Loucy (cell line): ENCODE results near the gene COL4A3.

Source experiments
- H2AFZ ChIP-seq: fragments of 200-600 bp; sonication (generic); 2 replicates; pipeline ENCODE4 v1.6.0; 2016; ENCODE audit warnings: antibody characterized with exemption, mild to moderate bottlenecking, low read length, moderate library complexity
- H3F3A ChIP-seq: fragments of 200-600 bp; 2 replicates; pipeline ENCODE4 v1.6.0; 2016; ENCODE audit warnings: antibody characterized with exemption, low read depth, mild to moderate bottlenecking
- H3K27me3 ChIP-seq: fragments of 200-600 bp; sonication (generic); 2 replicates; pipeline ENCODE4 v1.6.1; 2014; ENCODE audit warnings: low read length, mild to moderate bottlenecking; ENCODE audit not compliant: insufficient read depth, poor library complexity, severe bottlenecking
- H3K36me3 ChIP-seq: fragments of 200-600 bp; sonication (generic); 2 replicates; pipeline ENCODE4 v1.6.1; 2016; ENCODE audit warnings: low read length; ENCODE audit not compliant: insufficient read depth
- H3K4me1 ChIP-seq: fragments of 200-600 bp; sonication (generic); 2 replicates; pipeline ENCODE4 v1.5.1; 2014; ENCODE audit warnings: low read length, mild to moderate bottlenecking; ENCODE audit not compliant: insufficient read depth, poor library complexity, severe bottlenecking
- H3K4me2 ChIP-seq: fragments of 200-600 bp; sonication (generic); 2 replicates; pipeline ENCODE4 v1.6.0; 2014; ENCODE audit warnings: antibody characterized with exemption, low read length, low read depth, mild to moderate bottlenecking; ENCODE audit not compliant: poor library complexity, severe bottlenecking
- H3K4me3 ChIP-seq: fragments of 200-600 bp; sonication (generic); 2 replicates; pipeline ENCODE4 v1.5.1; 2014; ENCODE audit warnings: low read length, mild to moderate bottlenecking, mixed read lengths; ENCODE audit not compliant: poor library complexity, severe bottlenecking
- H3K79me2 ChIP-seq: fragments of 200-600 bp; sonication (generic); 2 replicates; pipeline ENCODE4 v1.6.1; 2014; ENCODE audit warnings: low read length; ENCODE audit not compliant: insufficient read depth
- H3K9ac ChIP-seq: fragments of 200-600 bp; sonication (generic); 2 replicates; pipeline ENCODE4 v1.6.0; 2014; ENCODE audit warnings: mild to moderate bottlenecking, low read depth, low read length, moderate library complexity; ENCODE audit not compliant: poor library complexity, severe bottlenecking
- H3K9me2 ChIP-seq: fragments of 200-600 bp; sonication (generic); replicated peaks from 2 replicates; pipeline ENCODE4 v1.6.1; 2016; ENCODE audit warnings: low read depth, low read length, mixed read lengths
- H3K9me3 ChIP-seq: fragments of 200-600 bp; sonication (generic); 2 replicates; pipeline ENCODE4 v1.6.1; 2014; ENCODE audit warnings: mild to moderate bottlenecking, antibody characterized with exemption, low read length, low read depth; ENCODE audit not compliant: insufficient read depth
- H4K20me1 ChIP-seq: fragments of 200-600 bp; sonication (generic); 2 replicates; pipeline ENCODE4 v1.6.0; 2014; ENCODE audit warnings: antibody characterized with exemption, low read length, mild to moderate bottlenecking; ENCODE audit not compliant: insufficient read depth, poor library complexity, severe bottlenecking
- EZH2phosphoT487 ChIP-seq: fragments of 200-600 bp; IDR thresholded peaks from 2 replicates; pipeline ENCODE4 v1.6.1; 2018; ENCODE audit warnings: antibody characterized with exemption, mild to moderate bottlenecking, moderate library complexity, borderline replicate concordance
- TF ChIP-seq, protein P1 (sequence below): fragments of 200-600 bp; sonication (generic); conservative IDR thresholded peaks from 2 replicates; pipeline ENCODE4 v1.5.1; 2014; ENCODE audit warnings: mild to moderate bottlenecking, antibody characterized with exemption, low read length

Gene COL4A3

DNA sequence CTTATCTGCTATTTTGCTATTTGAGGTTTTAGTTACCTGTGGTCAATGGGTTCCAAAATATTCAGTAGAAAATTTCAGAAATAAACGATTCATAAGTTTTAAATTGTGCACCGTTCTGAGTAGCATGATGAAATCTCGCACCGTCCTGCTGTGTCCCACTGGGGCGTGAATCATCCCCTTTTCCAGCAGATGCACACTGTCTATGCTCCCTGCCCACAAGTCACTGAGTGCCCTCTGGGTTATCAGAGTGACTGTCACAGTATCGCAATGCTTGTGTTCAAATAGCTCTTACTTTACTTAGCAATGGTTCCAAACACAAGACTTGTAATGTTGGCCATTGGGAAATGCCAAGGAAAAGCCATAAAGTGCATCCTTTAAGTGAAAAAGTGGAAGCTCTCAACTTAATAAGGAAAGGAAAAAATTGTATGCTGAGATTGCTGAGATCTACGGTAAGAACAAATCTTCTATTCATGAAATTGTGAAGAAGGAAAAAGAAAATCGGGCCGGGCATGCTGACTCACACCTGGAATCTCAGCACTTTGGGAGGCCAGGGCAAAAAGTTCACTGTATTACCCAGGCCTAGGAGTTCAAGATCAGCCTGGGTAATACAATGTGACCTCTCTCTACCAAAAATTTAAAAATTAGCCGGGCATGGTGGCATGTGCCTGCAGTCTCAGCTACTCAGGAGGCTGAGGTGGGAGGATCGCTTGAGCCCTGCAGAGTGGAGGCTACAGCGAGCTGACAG, 13.3 kb downstream of the COL4A3 start:
- Histone ChIP-seq H4K20me1 (no peaks in the 10 kb centered on the region), H3K4me1 (no peaks in the 10 kb centered on the region), H3K9me2 (no peaks in the 10 kb centered on the region), H3F3A (no peaks in the 10 kb centered on the region), H3K4me3 (no peak overlapping the region), H3K79me2 (no peaks in the 10 kb centered on the region), H3K27me3 (no peaks in the 10 kb centered on the region), H2AFZ (no peak overlapping the region), H3K36me3 (no peaks in the 10 kb centered on the region), H3K9ac (no peak overlapping the region), H3K4me2 (no peak overlapping the region), H3K9me3 (no peaks in the 10 kb centered on the region)
- TF ChIP-seq, protein P1, sequence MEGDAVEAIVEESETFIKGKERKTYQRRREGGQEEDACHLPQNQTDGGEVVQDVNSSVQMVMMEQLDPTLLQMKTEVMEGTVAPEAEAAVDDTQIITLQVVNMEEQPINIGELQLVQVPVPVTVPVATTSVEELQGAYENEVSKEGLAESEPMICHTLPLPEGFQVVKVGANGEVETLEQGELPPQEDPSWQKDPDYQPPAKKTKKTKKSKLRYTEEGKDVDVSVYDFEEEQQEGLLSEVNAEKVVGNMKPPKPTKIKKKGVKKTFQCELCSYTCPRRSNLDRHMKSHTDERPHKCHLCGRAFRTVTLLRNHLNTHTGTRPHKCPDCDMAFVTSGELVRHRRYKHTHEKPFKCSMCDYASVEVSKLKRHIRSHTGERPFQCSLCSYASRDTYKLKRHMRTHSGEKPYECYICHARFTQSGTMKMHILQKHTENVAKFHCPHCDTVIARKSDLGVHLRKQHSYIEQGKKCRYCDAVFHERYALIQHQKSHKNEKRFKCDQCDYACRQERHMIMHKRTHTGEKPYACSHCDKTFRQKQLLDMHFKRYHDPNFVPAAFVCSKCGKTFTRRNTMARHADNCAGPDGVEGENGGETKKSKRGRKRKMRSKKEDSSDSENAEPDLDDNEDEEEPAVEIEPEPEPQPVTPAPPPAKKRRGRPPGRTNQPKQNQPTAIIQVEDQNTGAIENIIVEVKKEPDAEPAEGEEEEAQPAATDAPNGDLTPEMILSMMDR: no peak
- no peak for TF ChIP-seq EZH2phosphoT487

DNA sequence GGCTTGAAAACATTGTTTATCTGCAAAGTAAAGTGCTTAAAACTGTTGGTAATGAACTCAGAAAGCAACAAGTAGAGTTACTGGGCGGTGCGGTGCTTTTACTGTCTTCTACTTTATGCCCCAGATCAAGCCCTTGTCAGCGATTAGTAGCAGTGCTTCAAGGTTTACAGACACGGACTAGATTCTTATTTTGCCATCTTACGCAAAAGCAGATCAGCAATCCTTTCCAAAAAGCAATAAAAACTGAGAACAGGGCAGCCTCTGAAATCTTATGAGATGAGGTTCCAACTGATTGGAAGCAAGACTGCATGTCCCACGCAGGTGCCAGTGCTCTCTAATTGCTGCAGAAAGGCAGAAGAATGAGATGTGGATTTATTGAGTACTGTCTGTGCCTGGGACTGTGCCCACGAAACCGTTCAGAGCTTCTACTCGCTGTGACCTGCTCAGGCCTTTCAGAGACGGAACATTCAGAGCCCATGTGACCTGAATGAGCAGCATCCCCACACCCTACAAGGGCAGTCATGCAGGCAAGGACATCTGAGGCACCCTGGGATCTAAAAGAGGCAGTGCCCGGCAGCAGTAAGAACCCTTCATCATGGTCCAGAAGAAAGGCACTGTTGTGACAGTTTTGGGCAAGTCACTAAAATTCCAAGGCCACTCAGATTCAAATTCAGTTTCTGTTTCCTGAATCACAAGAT, 15.7 kb downstream of the COL4A3 start:
- H3K27me3 ChIP-seq: no peaks in the 10 kb centered on the region
- H3K36me3 ChIP-seq: no peaks in the 10 kb centered on the region
- H2AFZ ChIP-seq: no peak overlapping the region
- H3K4me2 ChIP-seq: no peak overlapping the region
- H3K9me2 ChIP-seq: no peaks in the 10 kb centered on the region
- no peak overlapping the region for H3K9ac ChIP-seq
- no peaks in the 10 kb centered on the region for H3K79me2 ChIP-seq
- no peak overlapping the region for H3K4me3 ChIP-seq
- H3K4me1 ChIP-seq: no peaks in the 10 kb centered on the region
- no peaks in the 10 kb centered on the region for H3F3A ChIP-seq
- no peaks in the 10 kb centered on the region for H4K20me1 ChIP-seq
- H3K9me3 ChIP-seq: no peaks in the 10 kb centered on the region
- no peak for TF ChIP-seq EZH2phosphoT487
- TF ChIP-seq, protein P1: no peak

DNA sequence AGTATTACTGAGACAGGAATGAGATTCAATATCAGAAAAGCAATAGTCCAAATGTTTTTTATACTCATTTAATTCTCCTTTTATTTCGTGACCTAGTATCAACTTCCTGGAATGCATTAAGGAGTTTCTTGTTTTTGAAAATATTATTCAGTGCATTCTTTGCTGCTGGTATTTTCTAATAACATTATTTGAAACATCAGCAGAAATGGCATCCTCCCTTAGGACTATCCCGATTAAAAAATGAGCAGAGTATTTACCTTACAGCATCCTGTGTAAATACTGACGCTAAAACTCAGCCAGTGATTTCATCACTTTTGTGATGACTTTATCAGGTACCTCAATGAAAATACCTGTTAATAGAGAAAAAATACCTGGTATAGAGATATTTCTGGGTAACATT, 16.3 kb downstream of the COL4A3 start:
- no peaks in the 10 kb centered on the region for H3K4me1 ChIP-seq
- TF ChIP-seq, protein P1: no peak
- no peak overlapping the region for H3K9ac ChIP-seq
- H3F3A ChIP-seq: no peaks in the 10 kb centered on the region
- no peaks in the 10 kb centered on the region for H3K27me3 ChIP-seq
- no peak overlapping the region for H2AFZ ChIP-seq
- no peaks in the 10 kb centered on the region for H3K9me2 ChIP-seq
- no peak overlapping the region for H3K4me3 ChIP-seq
- H3K79me2 ChIP-seq: no peaks in the 10 kb centered on the region
- no peak overlapping the region for H3K4me2 ChIP-seq
- no peaks in the 10 kb centered on the region for H3K36me3 ChIP-seq
- no peaks in the 10 kb centered on the region for H4K20me1 ChIP-seq
- no peaks in the 10 kb centered on the region for H3K9me3 ChIP-seq
